HCT116 (cell line): ENCODE data around the gene PDZRN4. TPM values are rescaled to one million over a fixed set of nuclear protein-coding genes. Genes with fewer than 3 reads are reported as not detected.
A peak's percentile ranks its signal among the peaks of the same experiment; 100 is the strongest.

Source experiments
- ATAC-seq: fragments of 200-7000 bp; cut with Tn5 transposase; 2 replicates; pipeline ENCODE4 v1.9.1; 2020; ENCODE audit warnings: mild to moderate bottlenecking, moderate library complexity
- BruUV-seq: library from RNA; stranded (reverse); fragments of 400-500 nt; replicated peaks from 2 replicates; lab custom pipeline; 2021; lab: Mats Ljungman, UMichigan
- CTCF ChIA-PET: fragments of 300-600 bp; sonication (Branson Sonifier 250); formaldehyde crosslinking; loops from one replicate; lab custom pipeline; 2021; ENCODE audit warnings: antibody characterized with exemption; lab: Charles Lee
- POLR2A ChIA-PET: fragments of 300-600, 350-600 bp; sonication (Branson Sonifier 250); formaldehyde crosslinking; loops from one replicate; lab custom pipeline; 2021; ENCODE audit warnings: antibody characterized with exemption; lab: Charles Lee
- RAD21 ChIA-PET, 2 experiments: fragments of 300-600 bp; sonication (Branson Sonifier 250); formaldehyde crosslinking; loops; one replicate each; lab custom pipeline; 2023; ENCODE audit warnings: low total read pairs in 2 of 2; ENCODE audit not compliant: uncharacterized antibody in 2 of 2, unreplicated experiment in 2 of 2, low non-redundant PET in 1 of 2; lab: Charles Lee
- DNase-seq: peaks from one replicate; pipeline ENCODE4 v3.0.0-alpha.2; 2010; ENCODE audit warnings: low read depth, low spot score
- H2AFZ ChIP-seq: fragments of 200-600 bp; shearing (Covaris generic), sonication (generic); 2 replicates; pipeline ENCODE4 v1.6.1; 2017; ENCODE audit warnings: low read depth, mixed run types, mixed read lengths, antibody characterized with exemption, low read length; ENCODE audit not compliant: poor library complexity, severe bottlenecking
- H3K27ac ChIP-seq: 2 replicates; pipeline ENCODE4 v1.5.1; 2012; ENCODE audit warnings: low read depth, low read length
- H3K27me3 ChIP-seq: fragments of 200-600 bp; sonication (generic); 2 replicates; pipeline ENCODE4 v1.6.1; 2016; ENCODE audit warnings: mixed run types, low read length, mixed read lengths; ENCODE audit not compliant: insufficient read depth
- H3K36me3 ChIP-seq, 2 experiments: fragments of 200-500 bp in 1 of 2; fragments of 200-600 bp in 1 of 2; sonication (Bioruptor generic) in 1 of 2; sonication (generic) in 1 of 2; 2 replicates each; pipeline versions ENCODE4 v1.5.1 to v1.6.1; 2014 to 2016; ENCODE audit warnings: low read length in 2 of 2, inconsistent platforms in 1 of 2, mixed read lengths in 1 of 2, mixed run types in 1 of 2; ENCODE audit not compliant: insufficient read depth in 2 of 2, control insufficient read depth in 1 of 2
- H3K4me1 ChIP-seq, 2 experiments: fragments of 200-600 bp in 1 of 2; sonication (generic) in 1 of 2; 2 replicates each; pipeline versions ENCODE4 v1.5.1 to v1.6.1; 2012 to 2017; ENCODE audit warnings: low read length in 2 of 2, inconsistent platforms in 1 of 2, mild to moderate bottlenecking in 1 of 2, mixed read lengths in 1 of 2, mixed run types in 1 of 2, moderate library complexity in 1 of 2; ENCODE audit not compliant: insufficient read depth in 2 of 2, control insufficient read depth in 1 of 2
- H3K4me2 ChIP-seq: fragments of 200-600 bp; sonication (generic); 2 replicates; pipeline ENCODE4 v1.6.1; 2017; ENCODE audit warnings: mixed run types, low read length, mixed read lengths
- H3K4me3 ChIP-seq, 2 experiments: fragments of 200-600 bp in 1 of 2; sonication (generic) in 1 of 2; replicated peaks in 1 of 2; 2 replicates each; pipeline ENCODE4 v1.5.1; 2011 to 2016; ENCODE audit warnings: low read length in 2 of 2, control low read depth in 1 of 2, low read depth in 1 of 2, mild to moderate bottlenecking in 1 of 2, mixed read lengths in 1 of 2, mixed run types in 1 of 2
- H3K79me2 ChIP-seq: fragments of 200-600 bp; sonication (generic); 2 replicates; pipeline ENCODE4 v1.6.1; 2017; ENCODE audit warnings: mild to moderate bottlenecking, mixed run types, low read length, moderate library complexity, mixed read lengths; ENCODE audit not compliant: insufficient read depth
- H3K9ac ChIP-seq: fragments of 200-600 bp; sonication (generic); 2 replicates; pipeline ENCODE4 v1.6.1; 2016; ENCODE audit warnings: low read length, mixed read lengths
- H3K9me2 ChIP-seq: fragments of 200-600 bp; sonication (generic), shearing (Covaris generic); 2 replicates; pipeline ENCODE4 v1.6.1; 2017; ENCODE audit warnings: mixed run types, mild to moderate bottlenecking, moderate library complexity; ENCODE audit not compliant: insufficient read depth
- H3K9me3 ChIP-seq, 2 experiments: fragments of 200-500 bp in 1 of 2; fragments of 200-600 bp in 1 of 2; sonication (Bioruptor generic) in 1 of 2; sonication (generic) in 1 of 2; 2 replicates each; pipeline ENCODE4 v1.6.1; 2014 to 2017; ENCODE audit warnings: low read length in 2 of 2, mixed read lengths in 2 of 2, inconsistent platforms in 1 of 2, low read depth in 1 of 2, mild to moderate bottlenecking in 1 of 2, mixed run types in 1 of 2, moderate library complexity in 1 of 2; ENCODE audit not compliant: control insufficient read depth in 1 of 2, insufficient read depth in 1 of 2
- H4K20me1 ChIP-seq: fragments of 200-600 bp; sonication (generic), shearing (Covaris generic); 2 replicates; pipeline ENCODE4 v1.6.1; 2017; ENCODE audit warnings: mixed run types, mild to moderate bottlenecking, moderate library complexity; ENCODE audit not compliant: insufficient read depth
- CTCF ChIP-seq, 3 experiments: fragments of 200-600 bp in 1 of 3; sonication (generic) in 1 of 3; IDR thresholded peaks in 2 of 3; conservative IDR thresholded peaks in 1 of 3; 2 replicates each; pipeline ENCODE4 v1.5.1; 2012 to 2017; ENCODE audit warnings: low read depth in 2 of 3, low read length in 2 of 3, antibody characterized with exemption in 1 of 3, borderline replicate concordance in 1 of 3, control low read depth in 1 of 3, mild to moderate bottlenecking in 1 of 3, mixed read lengths in 1 of 3, mixed run types in 1 of 3, moderate library complexity in 1 of 3; ENCODE audit not compliant: insufficient read depth in 1 of 3
- ELF1 ChIP-seq: IDR thresholded peaks from 2 replicates; pipeline ENCODE4 v1.6.1; 2012; ENCODE audit warnings: low read depth, borderline replicate concordance
- EZH2phosphoT487 ChIP-seq: fragments of 200-600 bp; IDR thresholded peaks from 2 replicates; pipeline ENCODE4 v1.6.1; 2018; ENCODE audit warnings: antibody characterized with exemption, borderline replicate concordance
- FOSL1 ChIP-seq: IDR thresholded peaks from 2 replicates; pipeline ENCODE4 v1.6.1; 2012; ENCODE audit warnings: low read depth
- JUND ChIP-seq: IDR thresholded peaks from 2 replicates; pipeline ENCODE4 v1.6.1; 2012
- MAX ChIP-seq: IDR thresholded peaks from 2 replicates; pipeline ENCODE4 v1.6.1; 2012
- SP1 ChIP-seq: IDR thresholded peaks from 2 replicates; pipeline ENCODE4 v1.6.1; 2012; ENCODE audit warnings: low read depth
- TCF7L2 ChIP-seq: IDR thresholded peaks from 2 replicates; pipeline ENCODE4 v1.7.0; 2011; ENCODE audit warnings: borderline replicate concordance, inconsistent platforms; ENCODE audit not compliant: insufficient read depth, insufficient read length; ENCODE audit errors: extremely low read depth
- ZFX ChIP-seq: fragments of 450-650 bp; IDR thresholded peaks from 2 replicates; pipeline ENCODE4 v1.6.1; 2017
- intact Hi-C: fragments of 100-400 bp; cut with micrococcal nuclease; formaldehyde crosslinking; loops from 2 replicates; pipeline ENCODE4 v1.10.0; 2022
- total RNA-seq: library from RNA; stranded (reverse); gene quantifications from one replicate; pipeline ENCODE4 v1.2.1, GENCODE V29; 2021; ENCODE audit not compliant: unreplicated experiment

Gene PDZRN4
- total RNA-seq, 1 experiment from 2014 or later: not detected

GRCh38 chr12:41521872-41522379 lies 333.8 kb downstream of the PDZRN4 start:
- no peaks in the 10 kb centered on the region for H3K79me2 ChIP-seq
- BruUV-seq: no TSS peak
- H3K9ac ChIP-seq: no peak overlapping the region
- ChIA-PET RAD21 (no interaction called here), POLR2A (no interaction called here), CTCF (no interaction called here)
- H3K9me2 ChIP-seq: no peaks in the 10 kb centered on the region
- TF ChIP-seq TCF7L2 (peak; percentile 53), SP1 (no peak), FOSL1 (no peak)
- H3K27ac ChIP-seq: no peak overlapping the region
- no peak overlapping the region for H3K4me3 ChIP-seq
- H3K4me1 ChIP-seq: peaks cover 5 to 7% of the 10 kb centered on the region in 2 experiments; a peak in 3 of 4 replicates
- no peak for DNase-seq
- H3K27me3 ChIP-seq: no peaks in the 10 kb centered on the region
- peak overlapping the region; percentile 36 for H2AFZ ChIP-seq
- no peaks in the 10 kb centered on the region for H4K20me1 ChIP-seq
- peak overlapping the region; percentile 34 for H3K4me2 ChIP-seq
- H3K36me3 ChIP-seq: no peaks in the 10 kb centered on the region
- no peaks in the 10 kb centered on the region for H3K9me3 ChIP-seq
- no peak for ATAC-seq
- intact Hi-C loops: no loop called here

- no peak overlapping the region for H3K9ac ChIP-seq
- H3K27me3 ChIP-seq: no peaks in the 10 kb centered on the region
- H4K20me1 ChIP-seq: no peaks in the 10 kb centered on the region
- CTCF ChIA-PET: no interaction called here
- H3K4me2 ChIP-seq: no peak overlapping the region
- POLR2A ChIA-PET: no interaction called here
- peaks cover 0 to 3% of the 10 kb centered on the region in 2 experiments; a peak in 2 of 4 replicates for H3K4me1 ChIP-seq
- H3K9me3 ChIP-seq: no peaks in the 10 kb centered on the region
- no peak for DNase-seq
- H2AFZ ChIP-seq: no peak overlapping the region
- TF ChIP-seq MAX (no peak), EZH2phosphoT487 (no peak), ELF1 (no peak), JUND (no peak), ZFX (no peak), TCF7L2 (no peak), CTCF (IDR thresholded peaks at IDR 0.05 in 2 of 3, conservative IDR thresholded peaks at IDR 0.05 in 1 of 3; ENCODE audit: borderline replicate concordance in 1 of 3, insufficient read depth in 1 of 3, low read depth in 2 of 3, low read length in 2 of 3) (no peak)
- intact Hi-C loops: no loop called here
- H3K4me3 ChIP-seq: no peak overlapping the region
- no peak for ATAC-seq
- H3K27ac ChIP-seq: no peak overlapping the region
- RAD21 ChIA-PET: no interaction called here
- H3K36me3 ChIP-seq: no peaks in the 10 kb centered on the region
- H3K79me2 ChIP-seq: no peaks in the 10 kb centered on the region
- no TSS peak for BruUV-seq
- H3K9me2 ChIP-seq: no peaks in the 10 kb centered on the region
Observed at GRCh38 chr12:41527062-41527461, 338.9 kb downstream of the PDZRN4 start.
